RWPE1 (cell line): Measurements from ENCODE around the gene GLCE.

Experiments used
- CTCF ChIA-PET: fragments of 350-600 bp; sonication (Branson Sonifier 250); formaldehyde crosslinking; extraction: SDS; loops from one replicate; lab custom pipeline; 2021; lab: Yijun Ruan, JAX
- POLR2A ChIA-PET: fragments of 400-600 bp; formaldehyde crosslinking; extraction: SDS; loops from one replicate; lab custom pipeline; 2020; ENCODE audit warnings: antibody characterized with exemption; ENCODE audit not compliant: low non-redundant PET; lab: Yijun Ruan, JAX
- DNase-seq: peaks from one replicate; pipeline ENCODE4 v3.0.0; 2012; ENCODE audit warnings: low spot score
- H3K27ac ChIP-seq: fragments of 450-650 bp; 2 replicates; pipeline ENCODE4 v1.5.1; 2017
- TF ChIP-seq, protein P1 (sequence below): fragments of 450-650 bp; conservative IDR thresholded peaks from 2 replicates; pipeline ENCODE4 v1.5.1; 2017; ENCODE audit warnings: low read depth, mild to moderate bottlenecking

GLCE gene

GRCh38 chr15:69272891-69273290 lies 112.5 kb downstream of the GLCE start:
- DNase-seq, result no peak
- ChIA-PET CTCF (interaction anchor here (0.7 to 0.8 kb wide), 2 partner anchors 11 to 27 kb away, joined by 4 to 5 read pairs; no protein-coding TSS in a partner anchor), POLR2A (interaction anchor here (0.6 kb wide), 1 partner anchor 136 kb away, joined by 3 read pairs; no protein-coding TSS in a partner anchor)
- H3K27ac ChIP-seq, result no peak overlapping the region
- TF ChIP-seq, protein P1, sequence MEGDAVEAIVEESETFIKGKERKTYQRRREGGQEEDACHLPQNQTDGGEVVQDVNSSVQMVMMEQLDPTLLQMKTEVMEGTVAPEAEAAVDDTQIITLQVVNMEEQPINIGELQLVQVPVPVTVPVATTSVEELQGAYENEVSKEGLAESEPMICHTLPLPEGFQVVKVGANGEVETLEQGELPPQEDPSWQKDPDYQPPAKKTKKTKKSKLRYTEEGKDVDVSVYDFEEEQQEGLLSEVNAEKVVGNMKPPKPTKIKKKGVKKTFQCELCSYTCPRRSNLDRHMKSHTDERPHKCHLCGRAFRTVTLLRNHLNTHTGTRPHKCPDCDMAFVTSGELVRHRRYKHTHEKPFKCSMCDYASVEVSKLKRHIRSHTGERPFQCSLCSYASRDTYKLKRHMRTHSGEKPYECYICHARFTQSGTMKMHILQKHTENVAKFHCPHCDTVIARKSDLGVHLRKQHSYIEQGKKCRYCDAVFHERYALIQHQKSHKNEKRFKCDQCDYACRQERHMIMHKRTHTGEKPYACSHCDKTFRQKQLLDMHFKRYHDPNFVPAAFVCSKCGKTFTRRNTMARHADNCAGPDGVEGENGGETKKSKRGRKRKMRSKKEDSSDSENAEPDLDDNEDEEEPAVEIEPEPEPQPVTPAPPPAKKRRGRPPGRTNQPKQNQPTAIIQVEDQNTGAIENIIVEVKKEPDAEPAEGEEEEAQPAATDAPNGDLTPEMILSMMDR, result no peak

DNA sequence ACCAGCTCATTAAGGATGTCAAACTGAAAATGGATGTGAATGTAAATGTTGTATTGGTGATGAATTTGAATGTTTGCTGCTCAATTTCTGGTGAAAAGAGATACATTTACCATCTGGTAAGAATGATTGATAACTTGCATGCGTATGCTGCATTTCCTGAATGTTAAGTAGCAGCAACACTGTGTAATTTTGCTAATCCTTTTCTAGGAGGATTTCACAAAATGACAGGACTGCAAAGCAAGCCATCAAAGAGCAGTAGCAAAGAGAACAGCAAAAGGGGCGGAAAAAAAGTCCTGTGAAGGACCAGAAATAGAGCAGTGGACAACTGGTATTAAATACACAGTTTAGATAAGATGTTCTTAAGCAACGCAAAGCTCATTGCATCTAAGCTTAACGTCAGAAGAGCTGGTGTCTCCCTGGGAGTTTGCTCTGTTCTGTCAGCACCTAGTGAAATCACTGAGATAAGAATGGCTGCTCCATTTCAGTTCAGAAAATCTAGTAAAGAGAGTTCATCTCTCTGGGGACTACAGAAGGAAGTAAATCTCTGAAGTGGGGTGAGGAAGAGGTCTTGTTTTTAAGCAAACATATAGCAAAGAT lies 114.7 kb downstream of the GLCE start:
- no peak for DNase-seq
- CTCF ChIA-PET, result no interaction called here
- TF ChIP-seq, protein P1, result no peak
- no peak overlapping the region for H3K27ac ChIP-seq
- POLR2A ChIA-PET, result no interaction called here

- TF ChIP-seq, protein P1, result no peak
- no peak overlapping the region for H3K27ac ChIP-seq
- ChIA-PET POLR2A (no interaction called here), CTCF (no interaction called here)
- no peak for DNase-seq
Observed at GRCh38 chr15:69275933-69276560, 115.6 kb downstream of the GLCE start.

GRCh38 chr15:69277316-69277715 lies 116.9 kb downstream of the GLCE start:
- ChIA-PET CTCF (no interaction called here), POLR2A (no interaction called here)
- no peak for DNase-seq
- H3K27ac ChIP-seq, result no peak overlapping the region
- TF ChIP-seq, protein P1, result no peak

DNA sequence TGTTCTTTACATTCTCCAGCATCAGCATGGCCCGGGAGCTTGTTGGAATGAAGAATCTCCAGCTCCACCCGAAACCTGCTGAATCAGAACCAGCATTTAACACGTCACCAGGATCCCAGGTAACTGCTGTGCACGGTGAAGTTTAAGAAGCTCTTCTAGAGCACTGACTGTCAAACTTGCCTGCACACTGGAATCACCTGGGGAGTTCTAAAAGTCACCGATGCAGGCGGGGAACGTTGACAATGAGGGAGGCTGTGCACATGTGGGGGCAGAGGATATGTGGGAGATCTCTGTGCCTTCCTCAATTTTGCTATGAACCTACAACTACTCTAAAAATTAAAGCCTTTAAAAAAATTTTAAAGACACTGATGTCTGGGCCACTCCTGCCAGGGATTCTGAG lies 119.2 kb downstream of the GLCE start:
- H3K27ac ChIP-seq, result no peak overlapping the region
- ChIA-PET CTCF (interaction anchor here (1.0 kb wide), 1 partner anchor 14 kb away, joined by 3 read pairs; no protein-coding TSS in a partner anchor), POLR2A (no interaction called here)
- TF ChIP-seq, protein P1, result no peak
- no peak for DNase-seq

GRCh38 chr15:69280783-69281182 lies 120.3 kb downstream of the GLCE start:
- ChIA-PET POLR2A (no interaction called here), CTCF (interaction anchor here (0.5 kb wide), 1 partner anchor 165 kb away, joined by 5 read pairs; no protein-coding TSS in a partner anchor)
- no peak for DNase-seq
- no peak overlapping the region for H3K27ac ChIP-seq
- TF ChIP-seq, protein P1, result no peak
